Gastroesophageal sphincter (tissue), 3 donors: ENCODE results near the gene SLC12A4.

Experiments used
- EP300 ChIP-seq: sonication (generic); formaldehyde crosslinking; IDR thresholded peaks from one replicate; pipeline ENCODE4 v1.6.1; 2017; ENCODE audit warnings: antibody characterized with exemption, mild to moderate bottlenecking
- POLR2A ChIP-seq, 2 donors: fragments of 450-650 bp; IDR thresholded peaks; one replicate each; pipeline ENCODE4 v1.6.1; 2017; ENCODE audit warnings: antibody characterized with exemption in 2 of 2, mild to moderate bottlenecking in 2 of 2, moderate library complexity in 1 of 2
- POLR2AphosphoS5 ChIP-seq: sonication (generic); formaldehyde crosslinking; IDR thresholded peaks from one replicate; pipeline ENCODE4 v1.6.1; 2017; ENCODE audit warnings: antibody characterized with exemption
- TF ChIP-seq, protein P1 (sequence below), 4 experiments: fragments of 200-600 bp in 2 of 4; fragments of 450-650 bp in 2 of 4; sonication (generic) in 1 of 4; IDR thresholded peaks; one replicate each; pipeline ENCODE4 v1.5.1; 2017 to 2019; ENCODE audit warnings: antibody characterized with exemption in 4 of 4, mild to moderate bottlenecking in 2 of 4, moderate library complexity in 2 of 4

DNA sequence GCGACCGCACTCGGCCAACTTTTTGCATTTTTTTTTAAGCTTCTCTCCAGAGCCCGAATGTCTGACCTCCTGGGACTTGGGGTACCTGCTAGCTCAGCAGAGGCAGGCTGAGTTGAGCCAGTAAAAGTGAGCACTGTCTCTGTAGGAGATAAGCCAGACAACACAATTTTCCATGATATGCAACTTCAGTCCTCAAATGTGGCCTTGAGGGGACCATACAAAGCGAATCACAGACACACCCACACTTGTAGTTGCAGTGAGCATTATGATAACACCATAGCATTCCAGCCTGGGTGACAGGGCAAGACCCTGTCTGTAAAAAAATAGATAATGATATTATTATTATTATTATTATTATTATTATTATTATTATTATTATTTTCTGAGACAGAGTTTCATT, 28.2 kb upstream of the SLC12A4 start:
- TF ChIP-seq, protein P1, sequence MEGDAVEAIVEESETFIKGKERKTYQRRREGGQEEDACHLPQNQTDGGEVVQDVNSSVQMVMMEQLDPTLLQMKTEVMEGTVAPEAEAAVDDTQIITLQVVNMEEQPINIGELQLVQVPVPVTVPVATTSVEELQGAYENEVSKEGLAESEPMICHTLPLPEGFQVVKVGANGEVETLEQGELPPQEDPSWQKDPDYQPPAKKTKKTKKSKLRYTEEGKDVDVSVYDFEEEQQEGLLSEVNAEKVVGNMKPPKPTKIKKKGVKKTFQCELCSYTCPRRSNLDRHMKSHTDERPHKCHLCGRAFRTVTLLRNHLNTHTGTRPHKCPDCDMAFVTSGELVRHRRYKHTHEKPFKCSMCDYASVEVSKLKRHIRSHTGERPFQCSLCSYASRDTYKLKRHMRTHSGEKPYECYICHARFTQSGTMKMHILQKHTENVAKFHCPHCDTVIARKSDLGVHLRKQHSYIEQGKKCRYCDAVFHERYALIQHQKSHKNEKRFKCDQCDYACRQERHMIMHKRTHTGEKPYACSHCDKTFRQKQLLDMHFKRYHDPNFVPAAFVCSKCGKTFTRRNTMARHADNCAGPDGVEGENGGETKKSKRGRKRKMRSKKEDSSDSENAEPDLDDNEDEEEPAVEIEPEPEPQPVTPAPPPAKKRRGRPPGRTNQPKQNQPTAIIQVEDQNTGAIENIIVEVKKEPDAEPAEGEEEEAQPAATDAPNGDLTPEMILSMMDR (IDR thresholded peaks at IDR 0.05), result no peak
- no peak for TF ChIP-seq POLR2A (IDR thresholded peaks at IDR 0.05)
- TF ChIP-seq POLR2AphosphoS5, result no peak
- no peak for TF ChIP-seq EP300
